Fibroblast of pulmonary artery (primary cell): ENCODE results near the gene CHRND.
A peak's percentile ranks its signal among the peaks of the same experiment; 100 is the strongest.

Source experiments
- DNase-seq: peaks from one replicate; pipeline ENCODE4 v3.0.0-alpha.2; 2010; ENCODE audit warnings: low read depth
- H3K4me3 ChIP-seq: replicated peaks from 2 replicates; pipeline ENCODE4 v1.5.1; 2011; ENCODE audit warnings: low read depth, mild to moderate bottlenecking, control low read depth, low read length, moderate library complexity
- TF ChIP-seq, protein P1 (sequence below): IDR thresholded peaks from 2 replicates; pipeline ENCODE4 v1.5.1; 2011; ENCODE audit warnings: mild to moderate bottlenecking, control low read depth, low read length, inconsistent platforms; ENCODE audit errors: missing control alignments

Gene CHRND

DNA sequence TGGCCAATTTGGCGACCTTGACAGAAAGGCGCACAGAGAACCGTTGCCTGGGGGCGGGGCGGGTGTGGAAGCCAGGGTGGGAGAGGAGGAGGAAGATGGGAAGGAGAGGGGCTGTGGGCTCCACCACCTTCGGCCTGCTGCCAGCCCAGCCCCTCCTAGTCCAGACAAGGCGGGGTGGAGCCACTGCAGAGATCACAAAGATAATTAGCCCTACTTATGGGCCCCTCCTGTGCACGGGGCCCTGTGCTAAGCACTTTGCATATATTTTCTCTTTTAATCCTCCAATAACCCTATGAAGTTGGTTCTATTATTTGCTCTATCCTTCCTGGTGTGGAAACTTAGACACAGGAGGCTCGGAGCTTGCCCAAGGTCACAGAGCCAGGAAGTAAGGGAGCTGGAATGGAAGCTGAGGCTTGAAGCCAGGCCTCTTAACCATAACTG, 24.6 kb upstream of the CHRND start:
- H3K4me3 ChIP-seq, result no peak overlapping the region
- DNase-seq, result no peak
- TF ChIP-seq, protein P1, sequence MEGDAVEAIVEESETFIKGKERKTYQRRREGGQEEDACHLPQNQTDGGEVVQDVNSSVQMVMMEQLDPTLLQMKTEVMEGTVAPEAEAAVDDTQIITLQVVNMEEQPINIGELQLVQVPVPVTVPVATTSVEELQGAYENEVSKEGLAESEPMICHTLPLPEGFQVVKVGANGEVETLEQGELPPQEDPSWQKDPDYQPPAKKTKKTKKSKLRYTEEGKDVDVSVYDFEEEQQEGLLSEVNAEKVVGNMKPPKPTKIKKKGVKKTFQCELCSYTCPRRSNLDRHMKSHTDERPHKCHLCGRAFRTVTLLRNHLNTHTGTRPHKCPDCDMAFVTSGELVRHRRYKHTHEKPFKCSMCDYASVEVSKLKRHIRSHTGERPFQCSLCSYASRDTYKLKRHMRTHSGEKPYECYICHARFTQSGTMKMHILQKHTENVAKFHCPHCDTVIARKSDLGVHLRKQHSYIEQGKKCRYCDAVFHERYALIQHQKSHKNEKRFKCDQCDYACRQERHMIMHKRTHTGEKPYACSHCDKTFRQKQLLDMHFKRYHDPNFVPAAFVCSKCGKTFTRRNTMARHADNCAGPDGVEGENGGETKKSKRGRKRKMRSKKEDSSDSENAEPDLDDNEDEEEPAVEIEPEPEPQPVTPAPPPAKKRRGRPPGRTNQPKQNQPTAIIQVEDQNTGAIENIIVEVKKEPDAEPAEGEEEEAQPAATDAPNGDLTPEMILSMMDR, result no peak

DNA sequence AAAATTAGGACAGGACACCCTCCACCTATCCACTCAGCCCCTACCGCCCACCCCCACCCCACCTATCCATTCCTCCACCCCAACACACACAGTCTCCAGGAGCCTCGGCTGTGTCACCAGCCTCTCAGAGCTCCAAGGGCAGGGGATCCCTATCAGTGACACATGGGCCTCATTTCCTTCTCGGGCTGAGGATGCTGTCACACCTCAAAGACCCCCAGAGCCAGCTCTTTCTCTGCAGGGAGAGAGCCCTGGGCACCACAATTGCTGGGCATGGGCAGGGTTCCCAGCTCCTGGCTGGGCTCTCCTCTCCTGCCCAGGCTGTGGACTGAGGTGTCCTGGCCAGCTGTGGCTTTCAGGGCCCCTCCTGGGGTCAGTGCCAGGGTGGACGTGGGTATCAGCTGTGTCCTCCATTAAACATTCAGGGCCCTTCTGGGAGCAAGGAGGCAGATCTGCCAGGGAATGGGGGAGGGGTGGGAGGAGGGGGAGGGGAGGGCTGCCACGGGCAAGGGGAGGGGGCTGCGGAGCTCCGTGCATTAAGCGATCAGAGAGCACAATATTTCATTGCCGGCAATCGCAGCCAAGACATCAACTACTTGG, 24.1 kb upstream of the CHRND start:
- no peak overlapping the region for H3K4me3 ChIP-seq
- DNase-seq, result no peak
- TF ChIP-seq, protein P1, result no peak

DNA sequence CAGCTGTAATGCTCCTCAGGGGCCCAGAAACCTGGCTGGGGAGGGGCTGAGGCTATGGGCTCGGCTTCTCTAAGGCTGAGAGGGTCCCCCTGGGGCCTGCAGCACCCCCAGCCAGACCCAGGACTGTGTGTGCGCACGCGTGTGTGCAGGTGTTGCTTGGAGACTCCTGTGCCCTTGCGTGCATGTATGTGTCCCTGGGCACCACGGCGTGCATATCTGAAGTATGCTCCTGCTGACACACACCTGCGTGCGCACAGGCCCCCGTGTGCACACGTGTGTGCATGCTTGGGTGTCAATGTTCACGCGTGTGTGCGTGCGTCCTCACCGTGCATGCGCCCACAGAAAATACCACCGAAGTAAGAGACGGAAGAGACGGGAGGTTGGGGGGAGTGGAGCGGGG, 23.4 kb upstream of the CHRND start:
- TF ChIP-seq, protein P1, result no peak
- H3K4me3 ChIP-seq, result no peak overlapping the region
- DNase-seq, result no peak

DNA sequence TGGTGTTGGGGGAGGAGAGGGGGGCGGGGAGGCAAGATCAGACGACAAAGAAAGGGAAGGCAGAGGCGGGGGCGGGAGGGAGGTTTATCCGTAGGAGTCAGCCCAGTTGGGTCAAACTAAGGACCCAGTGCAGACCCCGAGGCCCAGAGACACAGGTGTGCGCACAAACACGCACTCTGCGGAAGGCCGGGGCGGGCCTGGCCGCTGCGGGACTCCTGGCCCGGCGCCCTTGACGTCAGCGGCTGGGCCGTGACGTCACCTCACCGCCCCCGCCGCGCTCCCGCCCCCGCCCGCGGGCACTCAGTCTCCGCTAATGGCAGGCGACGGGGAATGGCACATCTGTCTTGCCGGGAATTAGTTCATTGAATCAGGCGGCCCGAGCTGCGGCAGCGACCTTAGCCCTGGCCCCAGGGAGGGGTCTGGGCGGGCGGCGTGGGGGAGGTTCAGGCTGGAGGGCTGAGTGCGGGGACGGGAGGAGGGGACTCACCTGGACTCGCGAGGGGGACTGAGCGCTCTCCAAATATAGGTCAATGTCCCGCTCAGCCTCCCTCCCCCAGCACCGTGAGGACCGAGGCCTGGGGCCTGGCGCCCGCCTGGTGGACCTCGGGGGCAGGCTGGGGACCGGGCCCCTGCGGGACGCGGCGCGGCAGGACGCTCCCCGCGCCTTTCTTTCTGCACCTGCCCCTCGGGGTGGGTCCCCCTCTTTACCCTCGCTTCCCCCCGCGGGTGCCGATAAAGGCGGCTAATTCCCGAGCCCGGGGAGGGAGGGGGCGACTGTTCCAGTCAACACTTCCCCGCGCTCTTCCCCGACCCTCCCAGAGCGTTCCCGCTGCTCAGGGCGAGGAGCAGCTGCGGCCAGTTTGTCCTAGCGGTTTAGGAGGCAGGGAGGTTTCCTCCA, 22.8 kb upstream of the CHRND start:
- peak; percentile 38 for DNase-seq
- TF ChIP-seq, protein P1, result no peak
- H3K4me3 ChIP-seq, result no peak overlapping the region

DNA sequence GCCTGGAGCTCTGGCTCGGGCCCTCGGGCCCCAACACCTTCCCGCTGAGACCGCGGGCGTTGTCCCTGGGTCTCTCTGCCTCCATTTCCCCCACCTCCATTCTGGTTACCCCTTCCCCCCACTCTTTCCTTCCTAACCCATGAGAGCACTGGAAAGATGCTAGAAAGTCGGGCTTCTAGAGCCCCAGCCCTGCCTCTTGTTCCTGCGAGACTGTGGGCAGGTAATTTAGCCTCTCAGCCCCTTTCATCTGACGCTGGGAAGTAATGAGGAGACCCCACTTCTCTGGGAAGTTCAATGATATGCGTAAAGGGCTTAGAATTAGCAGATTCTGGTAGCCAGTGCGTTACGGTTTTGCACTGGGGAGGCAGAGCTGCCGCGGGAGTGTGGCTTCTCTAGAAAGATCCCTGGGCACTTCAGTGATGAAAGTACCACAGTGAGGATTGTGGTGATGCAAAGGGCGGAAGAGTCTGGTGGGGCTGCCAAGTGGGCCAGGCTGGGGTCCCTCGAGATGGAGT, 22.1 kb upstream of the CHRND start:
- TF ChIP-seq, protein P1, result no peak
- no peak for DNase-seq
- H3K4me3 ChIP-seq, result no peak overlapping the region

DNA sequence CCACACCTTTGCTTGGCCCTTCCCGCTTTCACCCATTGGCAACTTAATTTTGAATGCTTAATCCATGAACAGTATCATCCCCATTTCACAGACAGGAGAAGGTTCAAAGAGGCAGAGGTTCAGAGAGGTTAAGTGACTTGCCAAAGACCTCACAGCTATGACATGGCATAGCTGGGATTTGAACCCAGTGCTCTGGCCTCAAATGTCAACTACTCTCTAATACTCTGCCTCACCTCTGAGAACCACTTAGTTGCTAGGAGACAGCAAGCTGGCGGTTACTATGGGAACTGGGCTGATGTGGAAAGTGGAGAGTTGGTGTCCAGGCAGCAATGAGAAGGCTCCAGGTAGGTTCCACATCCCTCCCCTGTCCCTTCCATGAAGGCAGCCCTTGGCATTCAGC, 21.5 kb upstream of the CHRND start:
- TF ChIP-seq, protein P1, result no peak
- DNase-seq, result no peak
- H3K4me3 ChIP-seq, result no peak overlapping the region
